HTERT RPE-1 (cell line): ENCODE measurements around the gene SLC44A1.

Experiments
- in situ Hi-C: fragments of 300-500 bp; cut with MboI; formaldehyde crosslinking; loops from 4 replicates; pipeline ENCODE4 v1.14.3; 2020; ENCODE audit warnings: low sequenced_read_pairs

Gene SLC44A1

DNA sequence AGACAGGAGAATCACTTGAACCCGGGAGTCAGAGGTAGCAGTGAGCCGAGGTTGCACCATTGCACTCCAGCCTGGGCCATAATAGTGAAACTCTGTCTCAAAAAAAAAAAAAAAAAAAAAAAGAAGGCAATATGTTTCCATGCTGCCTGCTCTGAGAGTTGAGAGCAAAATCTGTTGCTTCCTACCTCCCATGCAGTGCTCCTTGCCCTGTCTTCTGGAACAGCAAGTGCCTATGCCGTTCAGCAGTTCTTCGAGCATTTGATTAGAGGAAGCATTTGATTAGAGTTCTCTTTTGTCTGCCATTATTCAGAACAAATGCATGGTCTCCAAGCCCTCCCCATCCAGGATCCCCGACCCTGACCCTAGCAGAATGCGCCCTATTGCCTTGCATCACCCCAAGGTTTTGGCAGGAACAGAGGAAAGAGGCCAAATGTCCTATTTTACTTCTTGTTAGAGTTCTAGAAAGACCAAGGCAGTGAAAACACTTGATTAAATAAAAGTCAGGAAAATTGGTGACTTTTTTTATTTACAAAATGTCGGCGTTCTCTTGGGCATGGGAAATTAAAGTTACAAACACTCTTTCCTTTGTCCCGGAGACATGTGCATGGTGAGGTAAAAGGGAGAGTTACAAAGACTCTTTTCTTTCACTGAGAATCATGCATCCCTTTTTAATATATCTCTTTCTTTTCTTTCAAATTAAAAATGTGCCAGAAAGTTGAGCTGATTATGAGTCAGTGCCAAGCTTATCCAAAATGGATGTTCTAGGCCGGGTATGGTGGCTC lies 175.6 kb downstream of the SLC44A1 start:
- in situ Hi-C loops, result loop anchor here (25.0 kb wide), 1 partner anchor 258 kb away; no protein-coding TSS in a partner anchor

DNA sequence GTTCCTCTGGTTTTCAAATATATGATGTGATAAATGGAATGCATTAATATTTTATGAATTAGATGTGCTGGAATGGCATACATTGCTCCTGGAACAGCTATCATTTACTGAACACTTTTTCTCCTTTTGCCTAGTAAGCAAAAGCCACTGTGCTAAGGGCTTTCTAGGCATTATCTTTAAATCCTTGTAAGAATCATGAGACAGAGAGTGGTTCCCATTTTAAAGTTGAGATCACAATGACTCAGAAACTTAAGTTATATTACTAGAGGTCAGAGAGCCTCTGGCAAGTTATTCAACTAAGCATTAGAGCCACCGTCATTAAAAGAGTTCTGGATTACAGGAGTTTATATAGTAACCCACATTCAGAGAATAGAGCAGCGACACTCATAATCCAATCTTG lies 176.7 kb downstream of the SLC44A1 start:
- in situ Hi-C loops, result loop anchor here (25.0 kb wide), 1 partner anchor 259 kb away; no protein-coding TSS in a partner anchor

DNA sequence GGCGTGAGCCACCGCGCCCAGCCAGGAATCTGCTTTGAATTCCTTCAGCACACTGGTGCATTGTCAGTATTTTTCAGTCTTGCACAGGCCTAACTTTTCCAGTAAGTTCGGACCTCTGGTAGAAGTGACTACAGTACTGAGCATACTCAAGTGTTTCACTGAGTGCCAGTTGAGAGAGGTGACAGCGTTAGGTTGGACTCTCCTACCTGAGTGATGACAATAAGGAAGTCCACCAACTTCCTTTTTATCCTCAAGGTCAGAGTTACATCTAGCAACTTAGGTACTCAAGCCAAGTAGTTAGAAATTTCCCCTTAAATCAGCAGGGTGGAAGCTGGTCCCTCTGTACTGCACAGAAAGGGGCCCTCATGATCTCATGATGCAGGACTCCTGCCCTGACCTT lies 177.4 kb downstream of the SLC44A1 start:
- in situ Hi-C loops, result loop anchor here (25.0 kb wide), 1 partner anchor 260 kb away; no protein-coding TSS in a partner anchor

DNA sequence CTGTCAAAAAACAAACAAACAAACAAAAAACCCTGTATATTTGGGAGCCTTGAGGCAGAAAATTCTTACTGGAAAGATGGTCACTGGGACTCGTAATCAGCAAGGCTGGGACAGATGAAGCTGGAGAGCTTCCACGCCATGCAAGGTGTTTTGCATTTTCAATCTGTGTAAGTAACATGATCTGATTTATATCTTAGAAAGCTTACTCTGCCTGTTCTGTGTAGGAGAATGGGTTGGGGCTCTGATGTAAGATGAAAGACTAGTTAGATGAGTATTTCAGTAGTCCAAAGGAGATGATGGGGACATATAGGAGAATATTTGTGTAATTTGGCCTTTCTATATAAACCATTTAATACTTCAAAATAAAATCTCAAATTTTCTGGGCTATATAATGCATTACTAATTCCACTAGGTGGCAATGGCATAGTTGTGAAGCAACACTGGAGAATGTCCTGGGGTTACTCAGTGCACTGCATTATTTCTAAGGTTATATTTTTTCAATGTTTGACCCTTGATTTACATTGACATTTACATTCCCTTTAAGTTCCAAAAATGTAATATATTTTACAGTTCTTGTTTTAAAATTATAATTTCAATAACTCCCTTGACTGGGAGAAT lies 181.5 kb downstream of the SLC44A1 start:
- in situ Hi-C loops, result no loop called here

DNA sequence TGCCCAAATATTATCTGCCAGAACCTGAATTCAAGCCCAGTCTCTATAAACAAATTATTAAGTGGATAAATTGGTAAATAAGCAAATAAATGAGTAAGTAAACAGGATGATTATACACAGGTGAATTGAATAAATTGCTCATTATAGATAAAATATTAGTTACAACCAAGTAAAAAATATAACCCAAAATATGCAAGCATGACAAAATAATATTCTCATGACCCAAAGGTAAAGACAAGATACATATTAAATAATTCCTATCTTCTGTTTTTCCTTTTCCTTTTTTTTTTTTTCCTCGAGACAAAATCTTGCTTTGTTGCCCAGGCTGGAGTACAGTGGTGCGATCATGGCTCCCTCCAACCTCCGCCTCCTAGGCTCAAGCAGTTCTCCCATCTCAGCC lies 182.2 kb downstream of the SLC44A1 start:
- in situ Hi-C loops, result no loop called here

DNA sequence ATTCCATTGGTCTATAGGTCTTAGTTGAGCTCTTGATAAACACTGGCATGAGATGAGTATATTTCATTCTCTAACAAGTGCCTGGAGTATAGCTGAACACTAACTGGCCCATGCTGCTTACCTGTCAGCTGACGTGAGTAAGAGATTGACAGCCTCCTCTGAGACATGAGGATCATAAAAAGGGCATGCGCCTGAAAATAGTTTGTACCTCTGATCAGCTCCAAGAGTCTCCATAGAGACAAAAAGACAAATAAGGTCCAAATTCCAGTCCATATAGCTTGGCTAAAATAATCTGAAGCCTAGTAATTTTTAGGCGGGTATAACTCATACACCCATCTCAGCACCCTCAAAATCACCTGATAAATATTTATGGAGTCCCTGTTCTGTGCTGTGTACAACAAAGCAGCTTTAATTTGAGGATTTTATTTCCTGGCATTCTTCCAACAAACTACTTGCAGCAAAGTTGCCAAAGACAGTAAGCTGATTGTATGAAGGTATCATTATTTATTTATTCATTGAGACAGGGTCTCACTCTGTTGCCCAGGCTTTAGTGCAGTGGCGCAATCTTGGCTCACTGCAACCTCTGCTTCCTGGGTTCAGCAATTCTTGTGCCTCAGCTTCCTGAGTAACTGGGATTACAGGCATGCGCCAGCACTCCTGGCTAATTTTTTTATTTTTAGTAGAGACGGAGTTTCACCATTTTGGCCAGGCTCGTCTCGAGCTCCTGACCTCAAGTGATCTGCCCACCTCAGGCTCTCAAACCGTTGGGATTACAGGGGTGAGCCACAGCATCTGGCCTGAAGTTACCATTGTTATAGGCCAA lies 187.2 kb downstream of the SLC44A1 start:
- in situ Hi-C loops, result no loop called here

DNA sequence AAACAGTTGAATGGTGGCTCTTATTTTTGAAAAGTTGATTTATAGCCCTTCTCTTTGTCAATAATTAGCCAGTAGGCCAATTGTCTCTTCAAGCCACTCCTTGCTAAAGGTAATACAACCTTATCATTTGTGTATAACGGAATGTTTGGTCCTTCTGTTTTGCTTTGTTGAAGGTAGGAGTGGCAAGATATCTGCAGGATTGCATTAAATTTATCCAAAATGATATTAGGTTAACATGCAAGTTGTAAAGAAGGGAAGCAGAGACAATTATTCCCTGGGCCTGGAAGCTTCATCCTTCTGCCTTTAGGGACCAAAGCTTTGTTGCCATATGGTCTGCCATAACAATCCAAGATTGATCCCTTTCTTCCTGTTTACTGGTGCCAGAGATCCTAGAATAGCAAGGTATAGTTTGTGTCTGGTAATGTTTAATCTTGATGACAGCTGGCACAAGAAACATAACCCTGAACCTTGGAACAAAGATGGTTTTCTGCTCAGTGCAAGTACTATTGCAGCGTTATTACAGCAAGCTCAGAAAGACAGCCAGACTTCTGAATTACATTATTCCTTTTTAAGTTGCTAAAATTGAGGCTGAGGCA lies 187.9 kb downstream of the SLC44A1 start:
- in situ Hi-C loops, result no loop called here

DNA sequence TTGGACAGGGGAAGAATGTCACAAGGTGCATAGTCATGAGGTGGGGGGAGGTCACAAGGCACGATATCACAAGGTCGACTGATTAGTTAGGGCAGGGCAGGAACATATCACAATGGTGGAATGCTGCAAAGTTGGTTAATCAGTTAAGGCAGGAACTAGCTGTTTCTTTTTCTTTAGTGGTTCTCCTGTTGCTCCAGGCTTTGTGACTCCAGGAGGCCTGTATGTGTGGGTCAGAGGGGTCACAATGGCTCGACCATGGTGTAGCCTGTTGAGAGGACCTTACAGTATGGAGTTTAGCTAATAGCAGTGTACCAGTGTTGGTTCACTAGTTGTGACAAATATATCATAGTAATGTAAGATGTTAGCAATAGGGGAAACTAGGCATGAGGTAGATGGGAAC lies 191.0 kb downstream of the SLC44A1 start:
- in situ Hi-C loops, result no loop called here

DNA sequence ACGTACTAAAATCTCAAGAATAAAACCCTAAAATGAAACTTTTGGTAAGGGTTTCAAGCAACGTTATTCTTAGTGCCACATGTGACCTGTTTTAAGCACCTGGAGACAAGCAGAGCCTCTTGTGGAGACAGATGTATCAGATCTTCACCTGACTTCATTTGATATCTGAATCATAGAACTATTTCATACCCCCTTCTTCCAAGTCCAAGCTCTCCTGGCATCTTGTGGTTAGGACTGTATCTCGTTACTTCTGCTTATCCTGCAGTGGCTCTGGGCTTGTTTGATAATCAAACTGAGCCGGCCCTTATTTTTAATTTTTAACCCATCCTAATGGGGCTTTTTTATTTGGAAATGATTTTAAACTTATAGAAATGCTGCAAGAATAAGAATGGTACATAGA lies 192.3 kb downstream of the SLC44A1 start:
- in situ Hi-C loops, result no loop called here

DNA sequence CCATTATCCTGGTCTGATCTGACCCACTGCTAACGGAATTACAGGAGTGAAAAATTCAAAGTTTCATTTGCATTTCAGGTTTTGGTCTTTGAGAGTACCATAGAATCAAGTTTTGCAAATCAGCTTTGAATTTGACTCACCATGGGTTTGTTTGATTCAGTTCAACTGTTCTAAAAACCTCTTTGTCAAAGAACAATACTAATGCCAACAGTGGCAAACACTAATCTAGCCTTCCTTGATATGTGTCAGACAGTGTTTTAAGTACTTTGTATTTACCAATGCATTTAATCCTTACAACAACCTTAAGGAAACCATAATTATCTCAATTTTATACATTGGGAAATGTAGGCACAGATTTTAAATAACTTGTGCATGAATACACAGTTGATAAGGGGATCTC lies 193.3 kb downstream of the SLC44A1 start:
- in situ Hi-C loops, result no loop called here

DNA sequence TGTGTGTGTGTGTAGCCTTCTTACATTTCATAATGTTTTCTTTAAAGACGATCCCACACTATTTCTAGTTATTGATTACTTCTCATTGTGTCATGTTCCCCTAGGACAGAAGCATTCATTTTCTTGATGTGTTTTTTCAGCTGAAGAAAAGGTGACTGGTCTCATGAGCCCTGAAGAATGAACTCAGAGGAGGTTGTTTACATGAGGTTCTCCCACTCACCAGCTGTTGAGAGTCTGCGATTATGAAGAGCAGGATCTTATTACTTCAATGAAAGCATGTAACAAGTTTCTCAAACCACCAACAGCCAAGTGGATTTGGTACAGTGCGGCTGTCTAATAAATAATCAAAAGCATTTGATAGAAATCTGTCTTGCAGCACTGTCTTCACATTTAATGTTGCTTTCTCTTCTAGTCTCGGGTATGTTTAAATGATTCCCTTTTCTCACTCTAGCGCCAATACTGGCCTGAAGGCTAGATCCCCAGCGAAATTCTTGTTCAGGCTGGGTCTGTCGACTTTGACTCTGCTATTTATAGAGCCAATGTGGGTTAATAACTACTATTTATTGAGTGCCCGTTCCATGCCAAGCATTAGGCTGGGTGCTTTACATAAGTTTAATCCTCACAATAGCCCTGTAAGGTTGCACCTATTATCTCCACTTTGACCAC lies 193.8 kb downstream of the SLC44A1 start:
- in situ Hi-C loops, result no loop called here

DNA sequence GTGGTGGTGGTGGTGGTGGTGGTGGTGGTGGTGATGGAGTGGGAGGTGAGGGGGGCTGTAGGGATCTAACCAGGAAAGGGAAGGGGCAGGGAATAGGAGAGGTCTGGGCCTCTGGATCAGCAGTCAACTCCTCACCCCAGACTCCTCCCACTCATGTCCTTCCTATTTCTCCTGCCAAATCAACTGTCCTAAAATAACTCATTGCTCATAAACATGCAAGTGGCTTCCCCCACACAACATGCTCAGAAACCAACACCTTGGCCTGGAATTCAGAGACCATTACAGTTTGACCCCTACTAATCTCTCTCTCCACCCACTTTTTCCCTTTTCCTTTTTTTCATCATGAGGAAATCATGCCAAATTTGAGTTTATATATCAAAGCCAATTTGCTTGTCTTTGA lies 195.0 kb downstream of the SLC44A1 start:
- in situ Hi-C loops, result no loop called here

DNA sequence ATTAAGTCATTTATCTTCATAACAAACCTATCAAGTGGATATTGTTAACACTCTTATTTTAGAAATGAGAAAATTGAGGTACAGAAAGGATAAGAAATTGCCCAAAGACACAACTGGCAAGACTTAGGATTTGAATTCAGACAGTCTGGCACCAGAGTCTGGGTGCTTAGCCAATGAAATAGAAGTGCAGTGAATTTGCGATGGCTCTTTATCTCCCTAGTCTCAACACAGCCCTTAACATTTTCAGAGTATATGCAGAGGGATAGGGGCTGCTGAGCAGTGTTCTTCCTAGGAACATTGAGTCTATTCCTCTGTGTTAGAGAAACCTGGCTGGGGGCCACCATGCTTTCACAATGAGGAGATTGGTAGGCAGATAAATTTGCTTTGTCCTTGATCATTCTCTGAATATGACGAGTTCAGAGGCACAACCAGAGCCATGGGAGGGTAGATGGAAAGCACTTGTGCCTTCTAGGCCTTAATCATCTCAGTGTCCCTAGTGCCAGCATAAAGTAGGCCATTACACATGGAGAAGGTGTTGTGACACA lies 197.2 kb downstream of the SLC44A1 start:
- in situ Hi-C loops, result no loop called here

DNA sequence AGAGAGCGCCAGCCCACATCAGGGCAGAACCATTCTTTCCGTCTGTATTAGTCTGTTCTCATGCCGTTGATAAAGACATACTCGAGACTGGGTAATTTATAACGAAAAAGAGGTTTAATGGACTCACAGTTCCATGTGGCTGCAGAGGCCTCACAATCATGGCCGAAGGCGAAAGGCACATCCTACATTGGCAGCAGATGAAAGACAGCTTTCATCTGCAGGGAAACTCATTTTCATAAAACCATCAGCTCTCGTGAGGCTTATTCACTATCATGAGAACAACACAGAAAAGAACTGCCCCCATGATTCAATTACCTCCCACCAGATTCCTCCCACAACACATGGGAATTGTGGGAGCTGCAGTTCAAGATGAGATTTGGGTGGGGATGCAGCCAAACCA lies 198.7 kb downstream of the SLC44A1 start:
- in situ Hi-C loops, result no loop called here

DNA sequence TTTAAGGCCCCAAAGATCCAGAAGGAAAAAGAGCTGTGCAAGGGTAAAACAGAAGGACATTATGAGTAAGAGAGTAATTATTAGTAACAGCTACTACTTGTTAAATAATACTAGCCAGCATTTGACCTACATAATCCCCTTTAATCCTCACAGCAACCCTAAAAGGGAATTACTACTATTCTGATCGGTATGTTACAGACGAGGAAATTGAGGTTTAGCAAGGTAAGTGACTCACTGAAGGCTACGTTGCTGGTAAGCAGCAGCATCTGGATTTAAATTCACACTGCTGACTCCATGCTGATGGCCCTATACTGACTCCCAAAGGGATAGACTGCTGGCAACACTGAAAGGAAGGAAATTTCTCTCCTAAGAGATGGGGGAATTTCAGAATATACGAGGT lies 199.7 kb downstream of the SLC44A1 start:
- in situ Hi-C loops, result no loop called here

DNA sequence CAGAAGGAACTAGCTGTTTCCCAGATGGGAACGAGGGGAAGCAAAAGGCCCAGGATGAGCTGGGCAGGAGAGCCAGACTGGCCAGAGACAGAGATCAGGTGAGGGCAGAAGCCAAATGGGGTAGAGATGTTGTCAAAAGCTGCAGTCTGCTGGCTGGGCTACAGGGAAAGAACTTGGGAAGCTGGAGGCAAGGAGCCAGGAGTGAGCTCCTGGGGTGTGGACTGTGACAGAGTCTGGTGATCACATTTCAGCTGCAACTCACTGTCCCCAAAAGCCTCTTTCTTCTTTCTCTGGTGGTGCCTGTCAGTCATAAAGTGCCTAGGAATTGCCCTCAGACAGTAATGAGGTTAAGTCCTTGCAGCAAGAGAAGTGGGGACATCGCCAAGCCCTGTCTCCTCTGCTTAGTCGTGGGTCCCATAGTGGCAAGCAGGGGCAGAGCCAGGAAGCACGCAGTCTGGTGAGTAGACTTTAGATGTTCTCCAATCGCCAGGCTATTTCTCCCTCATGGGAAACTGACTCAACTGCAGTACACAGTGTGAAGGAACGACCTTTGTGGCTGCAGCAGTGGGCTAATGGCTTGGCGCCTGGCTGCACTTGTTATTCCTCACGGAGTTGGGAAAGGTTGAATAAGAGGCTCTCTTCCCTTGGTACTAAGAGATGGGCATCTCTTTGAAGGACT lies 200.9 kb downstream of the SLC44A1 start:
- in situ Hi-C loops, result no loop called here

DNA sequence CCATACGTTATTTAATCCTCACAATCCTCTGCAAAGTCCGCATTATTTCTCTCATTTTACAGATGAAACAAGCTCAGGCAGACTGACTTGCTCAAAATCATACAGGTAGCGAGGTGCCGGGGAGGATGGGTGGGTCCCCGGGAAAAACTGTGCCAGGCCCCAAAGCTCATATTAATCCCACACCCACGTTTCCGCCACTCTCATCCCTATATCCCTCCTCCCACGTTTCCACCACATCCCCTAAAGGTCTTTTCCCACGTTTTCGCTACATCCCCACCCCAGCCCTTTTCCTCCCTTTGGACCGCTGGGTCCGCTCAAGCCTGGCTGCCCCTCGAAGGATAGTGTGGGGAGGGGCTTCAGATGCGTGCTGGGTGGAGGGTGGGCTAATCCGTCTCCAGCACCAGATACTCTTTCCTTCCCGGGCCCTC lies 202.9 kb downstream of the SLC44A1 start:
- in situ Hi-C loops, result no loop called here

DNA sequence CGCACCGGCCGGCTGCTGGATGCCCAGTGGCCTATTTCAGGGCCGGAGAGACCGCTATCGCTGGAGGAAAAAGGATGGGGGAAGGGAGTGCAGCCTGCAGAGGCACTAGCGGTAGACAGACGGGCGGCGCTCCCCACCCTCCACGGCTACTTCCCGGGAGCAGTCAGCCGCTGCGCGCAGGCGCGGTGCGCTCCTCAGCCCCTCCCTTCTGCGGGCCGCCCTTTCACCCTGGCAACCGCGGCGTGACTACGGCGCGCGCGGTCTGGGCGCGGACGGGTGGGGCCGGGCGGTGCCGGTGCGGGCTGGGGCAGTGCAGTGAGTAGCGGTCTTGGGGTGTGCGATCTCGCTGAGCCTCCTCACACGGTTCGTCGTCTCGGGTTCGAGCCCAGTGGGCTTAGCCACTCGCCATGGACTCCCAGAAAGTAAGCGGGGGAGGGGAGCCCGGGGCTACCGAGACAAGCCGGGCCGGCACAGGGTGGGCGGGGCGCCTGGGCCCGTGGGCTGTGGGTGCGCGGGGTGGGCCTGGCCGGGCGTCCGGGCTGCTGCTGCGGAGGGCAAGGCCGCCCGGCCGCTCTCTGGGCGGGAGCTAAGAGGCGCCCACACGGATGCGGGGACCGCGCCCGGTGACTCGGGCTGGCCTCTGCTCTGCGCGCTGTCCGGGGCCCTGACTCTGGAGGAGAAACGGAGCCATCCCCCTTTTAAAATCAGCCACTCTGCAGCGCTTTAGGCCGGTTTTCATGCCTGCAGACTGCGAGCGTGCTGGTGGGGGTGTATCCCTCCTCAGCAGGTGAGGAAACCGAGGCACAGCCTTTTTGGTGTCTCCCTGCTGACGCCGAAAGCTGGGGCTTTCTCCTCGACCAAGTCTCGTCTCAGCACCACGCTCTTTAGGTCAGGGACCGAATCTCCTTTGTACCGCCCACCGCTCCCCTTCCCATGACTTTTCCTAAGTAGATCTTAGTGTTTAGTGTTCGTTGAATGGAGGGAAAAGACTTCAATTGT lies 203.7 kb downstream of the SLC44A1 start, which contains the start of gene FSD1L:
FSD1L (plus strand) TSS at position 221 of the 999 bp plus-strand sequence; CDS start at position 408, 187 bp downstream.
- in situ Hi-C loops, result no loop called here
